HG02973 (cell line): Measurements from ENCODE around the gene ZBTB8A.

Experiments used
- ATAC-seq: cut with Tn5 transposase; IDR thresholded peaks from one replicate; pipeline ENCODE4 v1.9.1; 2021; ENCODE audit warnings: moderate library complexity; ENCODE audit not compliant: unreplicated experiment

Gene ZBTB8A

DNA sequence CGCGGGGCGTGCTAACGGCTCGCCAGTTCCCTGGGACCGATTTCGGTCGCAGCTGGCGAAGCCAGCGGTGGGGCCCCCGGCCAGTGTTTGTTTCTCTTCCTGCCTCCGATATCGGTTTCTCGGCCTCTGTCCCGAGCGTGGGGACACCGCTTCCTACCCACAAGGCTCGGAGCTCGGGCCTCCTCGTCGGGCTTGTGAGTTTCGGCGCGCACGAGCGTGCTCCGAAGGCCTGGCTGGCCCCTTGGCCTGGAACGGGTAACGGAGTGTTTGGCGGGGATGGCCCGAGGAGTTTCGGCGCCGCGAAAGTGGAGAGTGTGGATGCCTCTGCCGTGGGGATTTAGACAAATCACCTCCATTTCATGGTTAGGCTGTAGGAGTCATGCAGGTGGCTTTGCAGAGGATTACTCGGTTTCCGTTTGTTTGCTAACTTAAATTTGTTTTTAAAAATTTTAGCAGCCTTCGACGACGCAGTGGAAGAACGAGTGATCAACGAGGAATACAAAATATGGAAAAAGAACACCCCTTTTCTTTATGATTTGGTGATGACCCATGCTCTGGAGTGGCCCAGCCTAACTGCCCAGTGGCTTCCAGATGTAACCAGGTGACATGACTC is 112.3 kb downstream of the ZBTB8A start:
- ATAC-seq = no peak

DNA sequence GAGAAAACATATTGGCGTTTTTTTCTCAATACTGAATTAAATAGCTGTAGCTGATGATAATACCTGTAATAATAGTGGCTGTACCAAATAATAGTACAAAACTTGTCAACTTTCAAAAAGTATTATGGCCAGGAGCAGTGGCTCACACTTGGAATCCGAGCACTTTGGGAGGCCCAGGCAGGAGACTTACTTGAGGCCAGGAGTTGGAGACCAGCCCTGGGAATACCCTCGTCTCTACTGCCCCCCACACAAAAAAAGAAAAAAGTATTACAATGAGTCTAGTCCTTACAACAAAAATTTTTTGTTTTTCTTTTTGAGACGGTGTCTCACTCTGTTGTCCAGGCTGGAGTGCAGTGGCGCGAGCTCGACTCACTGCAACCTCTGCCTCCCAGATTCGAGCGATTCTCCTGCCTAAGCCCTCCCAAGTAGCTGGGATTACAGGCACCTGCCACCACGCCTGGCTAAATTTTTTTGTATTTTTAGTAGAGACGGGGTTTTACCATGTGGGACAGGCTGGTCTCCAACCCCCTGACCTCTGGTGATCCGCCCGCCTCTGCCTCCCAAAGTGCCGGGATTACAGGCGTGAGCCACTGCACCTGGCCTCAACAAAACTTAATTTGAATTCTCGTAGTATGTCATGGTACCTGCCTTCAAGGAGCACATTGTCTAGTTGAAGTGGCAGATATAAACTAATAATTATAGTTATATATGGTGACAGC is 113.2 kb downstream of the ZBTB8A start:
- no peak for ATAC-seq
